ENCODE results near the gene EFEMP2.

Gene EFEMP2

GRCh38 chr11:65891219-65892136, 18.9 kb upstream of the EFEMP2 start:
- Histone ChIP-seq H3K9me3 (ENCODE audit: control insufficient read depth, insufficient read depth, low read length) (no peaks in the 10 kb centered on the region), H3K9ac (ENCODE audit: low read depth, low read length) (peak overlapping the region; percentile 77; the same call in 1 of the 2 replicates), H3K27me3 (ENCODE audit: control insufficient read depth, insufficient read depth, low read length) (peaks cover 18% of the 10 kb centered on the region), H3K4me3 (ENCODE audit: low read depth, low read length) (peak overlapping the region; percentile 85), H3K4me1 (ENCODE audit: control insufficient read depth, insufficient read depth, low read length) (peaks cover 25% of the 10 kb centered on the region), H3K27ac (ENCODE audit: low read depth, low read length) (peak overlapping the region; percentile 75), H3K36me3 (ENCODE audit: control insufficient read depth, insufficient read depth, low read length) (peaks cover 6% of the 10 kb centered on the region)

DNA sequence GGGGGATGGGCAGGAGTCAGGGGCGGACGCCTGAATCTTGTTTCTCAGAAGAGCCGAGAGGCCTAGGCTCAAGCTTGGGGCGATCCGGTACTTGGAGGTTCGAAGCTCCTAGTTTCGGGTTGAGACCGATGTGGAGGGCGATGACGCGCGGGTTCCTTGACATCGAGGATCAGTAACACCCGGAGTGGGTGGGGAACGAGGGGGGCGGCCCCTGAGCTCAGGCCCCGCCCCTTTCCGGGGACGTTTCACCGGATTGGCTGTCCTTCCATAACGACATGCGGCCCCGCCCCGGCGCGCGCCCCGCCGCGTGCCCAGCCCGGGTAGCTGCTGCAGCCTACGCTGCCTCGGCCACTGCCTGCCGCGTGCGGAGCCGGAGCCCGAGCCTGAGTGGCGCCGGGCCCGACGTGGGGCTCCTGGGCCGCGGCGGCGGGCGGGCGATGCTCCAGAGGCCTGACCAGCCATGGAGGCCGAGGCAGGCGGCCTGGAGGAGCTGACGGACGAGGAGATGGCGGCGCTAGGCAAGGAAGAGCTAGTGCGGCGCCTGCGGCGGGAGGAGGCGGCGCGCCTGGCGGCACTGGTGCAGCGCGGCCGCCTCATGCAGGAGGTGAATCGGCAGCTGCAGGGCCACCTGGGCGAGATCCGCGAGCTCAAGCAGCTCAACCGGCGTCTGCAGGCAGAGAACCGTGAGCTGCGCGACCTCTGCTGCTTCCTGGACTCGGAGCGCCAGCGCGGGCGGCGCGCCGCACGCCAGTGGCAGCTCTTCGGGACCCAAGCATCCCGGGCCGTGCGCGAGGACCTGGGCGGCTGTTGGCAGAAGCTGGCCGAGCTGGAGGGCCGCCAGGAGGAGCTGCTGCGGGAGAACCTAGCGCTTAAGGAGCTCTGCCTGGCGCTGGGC, 18.0 kb upstream of the EFEMP2 start, which contains the start of gene CCDC85B:
CCDC85B (plus strand) TSS at position 350 of the 895 bp plus-strand sequence; CDS start at position 461, 111 bp downstream.
- H3K4me1 ChIP-seq (ENCODE audit: control insufficient read depth, insufficient read depth, low read length), result peaks cover 25% of the 10 kb centered on the region
- peak within 1 kb of the TSS; percentile 85 for H3K4me3 ChIP-seq (ENCODE audit: low read depth, low read length)
- H3K27me3 ChIP-seq (ENCODE audit: control insufficient read depth, insufficient read depth, low read length), result peaks cover 18% of the 10 kb centered on the region
- H3K9ac ChIP-seq (ENCODE audit: low read depth, low read length), result peak within 1 kb of the TSS; percentile 77; the same call in 1 of the 2 replicates
- peak within 1 kb of the TSS; percentile 75 for H3K27ac ChIP-seq (ENCODE audit: low read depth, low read length)
- H3K36me3 ChIP-seq (ENCODE audit: control insufficient read depth, insufficient read depth, low read length), result peaks cover 15% of the 10 kb centered on the region
- no peaks in the 10 kb centered on the region for H3K9me3 ChIP-seq (ENCODE audit: control insufficient read depth, insufficient read depth, low read length)

DNA sequence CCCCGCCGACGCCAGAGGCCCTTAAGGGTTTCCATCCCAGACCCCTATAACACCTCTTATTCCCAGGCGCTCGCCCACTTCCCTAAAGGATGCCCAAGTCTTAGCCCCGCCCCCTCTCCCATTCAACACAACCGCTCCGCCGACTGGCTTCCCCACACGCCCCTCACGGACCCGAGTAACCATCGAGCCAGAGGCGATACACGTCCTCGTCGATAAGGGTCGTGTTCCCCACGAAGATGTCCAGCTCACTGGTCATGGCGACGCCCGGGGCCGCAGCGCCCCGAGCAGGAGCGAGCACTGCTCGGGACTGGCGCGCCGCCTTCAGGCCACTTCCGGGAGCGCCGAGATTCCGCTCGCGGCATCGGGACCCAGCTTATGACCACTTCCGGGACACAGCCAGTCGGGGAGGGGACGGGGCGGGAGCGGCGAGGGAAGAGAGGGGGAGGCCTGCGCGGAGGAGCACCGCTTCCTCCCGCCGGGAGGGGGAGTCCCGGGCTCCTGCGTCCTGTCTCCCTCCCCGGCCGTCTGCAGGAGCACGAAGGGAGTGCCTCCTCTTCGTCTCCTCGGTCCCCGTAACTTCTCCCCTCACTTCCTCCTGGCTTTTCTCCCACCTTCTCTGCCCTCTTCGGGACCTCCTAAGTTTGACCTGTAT, 15.7 kb upstream of the EFEMP2 start, which contains the start of gene FIBP:
FIBP (minus strand) TSS at position 309 of the 652 bp plus-strand sequence; CDS start at position 256, 53 bp downstream.
- Histone ChIP-seq H3K9ac (ENCODE audit: low read depth, low read length) (peak within 1 kb of the TSS; percentile 54; the same call in 1 of the 2 replicates), H3K4me1 (ENCODE audit: control insufficient read depth, insufficient read depth, low read length) (peaks cover 23% of the 10 kb centered on the region), H3K36me3 (ENCODE audit: control insufficient read depth, insufficient read depth, low read length) (peaks cover 36% of the 10 kb centered on the region)

GRCh38 chr11:65887723-65888162, 15.1 kb upstream of the EFEMP2 start:
- Histone ChIP-seq H3K9me3 (ENCODE audit: control insufficient read depth, insufficient read depth, low read length) (no peaks in the 10 kb centered on the region), H3K27ac (ENCODE audit: low read depth, low read length) (peak overlapping the region; percentile 85), H3K36me3 (ENCODE audit: control insufficient read depth, insufficient read depth, low read length) (peaks cover 41% of the 10 kb centered on the region), H3K27me3 (ENCODE audit: control insufficient read depth, insufficient read depth, low read length) (peaks cover 18% of the 10 kb centered on the region), H3K4me3 (ENCODE audit: low read depth, low read length) (peak overlapping the region; percentile 83), H3K9ac (ENCODE audit: low read depth, low read length) (peak overlapping the region; percentile 54; the same call in 1 of the 2 replicates), H3K4me1 (ENCODE audit: control insufficient read depth, insufficient read depth, low read length) (peaks cover 23% of the 10 kb centered on the region)

More for the DNA sequence above, 15.7 kb upstream of the EFEMP2 start, which contains the start of gene FIBP:
- Histone ChIP-seq H3K9me3 (ENCODE audit: control insufficient read depth, insufficient read depth, low read length) (no peaks in the 10 kb centered on the region), H3K4me3 (ENCODE audit: low read depth, low read length) (peak within 1 kb of the TSS; percentile 83), H3K27me3 (ENCODE audit: control insufficient read depth, insufficient read depth, low read length) (peaks cover 18% of the 10 kb centered on the region), H3K27ac (ENCODE audit: low read depth, low read length) (peak within 1 kb of the TSS; percentile 85)

- peak overlapping the region; percentile 85 for H3K27ac ChIP-seq (ENCODE audit: low read depth, low read length)
- no peaks in the 10 kb centered on the region for H3K9me3 ChIP-seq (ENCODE audit: control insufficient read depth, insufficient read depth, low read length)
- peaks cover 48% of the 10 kb centered on the region for H3K36me3 ChIP-seq (ENCODE audit: control insufficient read depth, insufficient read depth, low read length)
- peak overlapping the region; percentile 54; the same call in 1 of the 2 replicates for H3K9ac ChIP-seq (ENCODE audit: low read depth, low read length)
- peaks cover 21% of the 10 kb centered on the region for H3K4me1 ChIP-seq (ENCODE audit: control insufficient read depth, insufficient read depth, low read length)
- peak overlapping the region; percentile 83 for H3K4me3 ChIP-seq (ENCODE audit: low read depth, low read length)
- peaks cover 18% of the 10 kb centered on the region for H3K27me3 ChIP-seq (ENCODE audit: control insufficient read depth, insufficient read depth, low read length)
Measured at GRCh38 chr11:65886826-65887722, 14.5 kb upstream of the EFEMP2 start.

DNA sequence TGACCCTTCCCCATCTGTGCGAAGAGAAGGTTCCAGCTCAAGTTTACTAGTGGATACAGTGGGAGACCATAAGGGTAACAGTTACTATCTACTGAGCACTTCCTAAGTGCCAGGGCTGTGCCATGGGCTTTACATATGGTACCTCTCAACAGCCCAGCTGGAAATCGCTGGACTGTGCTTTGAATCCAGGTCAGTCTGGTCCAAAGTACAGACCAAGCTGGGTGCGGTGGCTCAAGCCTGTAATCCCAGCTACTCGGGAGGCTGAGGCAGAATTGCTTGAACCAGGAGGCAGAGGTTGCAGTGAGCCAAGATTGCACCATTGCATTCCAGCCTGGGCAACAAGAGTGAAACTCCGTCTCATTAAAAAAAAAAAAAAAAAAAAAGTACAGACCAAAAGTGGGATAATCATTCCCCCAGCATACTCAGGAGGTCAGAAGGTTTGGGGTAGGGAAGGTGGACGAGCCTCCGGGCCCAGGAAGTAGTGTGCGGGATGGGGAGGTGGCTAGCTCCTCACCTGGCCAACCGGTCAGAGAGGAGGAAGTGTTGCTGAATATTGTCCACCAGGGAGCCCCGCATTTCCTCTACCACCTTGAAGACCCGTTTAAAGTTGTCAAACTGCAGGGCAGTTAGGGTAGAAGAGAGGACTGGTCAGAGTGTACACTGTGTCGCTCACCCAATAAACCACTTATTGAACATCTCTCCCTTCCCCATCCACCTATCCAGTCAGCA, 13.4 kb upstream of the EFEMP2 start:
- Histone ChIP-seq H3K27me3 (ENCODE audit: control insufficient read depth, insufficient read depth, low read length) (peaks cover 14% of the 10 kb centered on the region), H3K9ac (ENCODE audit: low read depth, low read length) (no peak overlapping the region), H3K36me3 (ENCODE audit: control insufficient read depth, insufficient read depth, low read length) (peaks cover 50% of the 10 kb centered on the region), H3K4me3 (ENCODE audit: low read depth, low read length) (no peak overlapping the region), H3K27ac (ENCODE audit: low read depth, low read length) (no peak overlapping the region), H3K9me3 (ENCODE audit: control insufficient read depth, insufficient read depth, low read length) (no peaks in the 10 kb centered on the region), H3K4me1 (ENCODE audit: control insufficient read depth, insufficient read depth, low read length) (peaks cover 18% of the 10 kb centered on the region)

- Histone ChIP-seq H3K27me3 (ENCODE audit: control insufficient read depth, insufficient read depth, low read length) (peaks cover 13% of the 10 kb centered on the region), H3K36me3 (ENCODE audit: control insufficient read depth, insufficient read depth, low read length) (peaks cover 50% of the 10 kb centered on the region), H3K9ac (ENCODE audit: low read depth, low read length) (no peak overlapping the region)
Measured at GRCh38 chr11:65885231-65885630, 12.6 kb upstream of the EFEMP2 start.

GRCh38 chr11:65884716-65885092, 12.1 kb upstream of the EFEMP2 start:
- peaks cover 13% of the 10 kb centered on the region for H3K4me1 ChIP-seq (ENCODE audit: control insufficient read depth, insufficient read depth, low read length)
- H3K36me3 ChIP-seq (ENCODE audit: control insufficient read depth, insufficient read depth, low read length), result peaks cover 50% of the 10 kb centered on the region
- peaks cover 8% of the 10 kb centered on the region for H3K27me3 ChIP-seq (ENCODE audit: control insufficient read depth, insufficient read depth, low read length)
- no peak overlapping the region for H3K4me3 ChIP-seq (ENCODE audit: low read depth, low read length)
- H3K27ac ChIP-seq (ENCODE audit: low read depth, low read length), result no peak overlapping the region
- H3K9ac ChIP-seq (ENCODE audit: low read depth, low read length), result no peak overlapping the region
- H3K9me3 ChIP-seq (ENCODE audit: control insufficient read depth, insufficient read depth, low read length), result no peaks in the 10 kb centered on the region

More at GRCh38 chr11:65885231-65885630, 12.6 kb upstream of the EFEMP2 start:
- Histone ChIP-seq H3K4me3 (ENCODE audit: low read depth, low read length) (no peak overlapping the region), H3K27ac (ENCODE audit: low read depth, low read length) (no peak overlapping the region), H3K9me3 (ENCODE audit: control insufficient read depth, insufficient read depth, low read length) (no peaks in the 10 kb centered on the region), H3K4me1 (ENCODE audit: control insufficient read depth, insufficient read depth, low read length) (peaks cover 18% of the 10 kb centered on the region)

All from HUES48 (cell line).